DLD1 (cell line): ENCODE measurements around the gene FITM1.

ENCODE experiments used
- in situ Hi-C: cut with HindIII; loops from 2 replicates; pipeline ENCODE4 v1.10.0; 2017; ENCODE audit warnings: low sequenced_read_pairs

FITM1 gene

GRCh38 chr14:24116128-24116814 is 14.2 kb upstream of the FITM1 start:
- in situ Hi-C loops, result no loop called here

DNA sequence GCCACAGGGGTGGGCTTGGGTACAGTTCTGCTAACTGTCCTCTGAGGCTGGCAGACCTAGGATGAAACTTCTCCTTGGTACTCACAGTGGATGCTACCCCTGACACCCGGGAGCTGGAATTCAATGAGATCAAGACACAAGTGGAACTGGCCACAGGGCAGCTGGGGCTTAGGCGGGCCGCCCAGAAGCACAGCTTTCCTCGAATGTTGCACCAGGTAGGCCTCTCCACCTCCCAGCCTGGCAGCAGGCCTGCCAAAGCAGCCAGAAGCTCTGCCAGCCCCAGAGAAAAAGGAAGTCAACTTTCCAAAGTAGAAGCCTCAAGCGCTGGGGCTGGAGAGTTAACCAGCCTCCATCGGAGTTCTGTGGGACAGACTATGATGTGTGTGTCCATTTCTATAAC is 13.3 kb upstream of the FITM1 start:
- in situ Hi-C loops, result no loop called here

DNA sequence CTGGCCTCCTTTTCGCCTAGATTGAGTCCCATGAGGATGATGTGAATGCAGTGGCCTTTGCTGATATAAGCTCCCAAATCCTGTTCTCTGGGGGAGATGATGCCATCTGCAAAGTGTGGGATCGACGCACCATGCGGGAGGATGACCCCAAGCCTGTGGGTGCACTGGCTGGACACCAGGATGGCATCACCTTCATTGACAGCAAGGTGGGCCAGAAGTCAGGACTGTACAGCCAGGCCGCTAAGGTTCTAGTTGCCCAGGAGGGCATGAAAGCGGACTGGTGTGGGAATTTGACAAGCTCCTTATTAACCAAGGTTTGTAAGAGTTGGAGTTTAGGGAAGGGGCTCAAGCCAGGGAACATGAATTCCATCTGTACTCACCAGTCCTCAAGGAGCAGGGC is 10.8 kb upstream of the FITM1 start:
- in situ Hi-C loops, result no loop called here

- in situ Hi-C loops, result no loop called here
Observed at GRCh38 chr14:24121210-24121609, 9.2 kb upstream of the FITM1 start.

GRCh38 chr14:24122416-24122815 is 8.0 kb upstream of the FITM1 start:
- in situ Hi-C loops, result no loop called here

DNA sequence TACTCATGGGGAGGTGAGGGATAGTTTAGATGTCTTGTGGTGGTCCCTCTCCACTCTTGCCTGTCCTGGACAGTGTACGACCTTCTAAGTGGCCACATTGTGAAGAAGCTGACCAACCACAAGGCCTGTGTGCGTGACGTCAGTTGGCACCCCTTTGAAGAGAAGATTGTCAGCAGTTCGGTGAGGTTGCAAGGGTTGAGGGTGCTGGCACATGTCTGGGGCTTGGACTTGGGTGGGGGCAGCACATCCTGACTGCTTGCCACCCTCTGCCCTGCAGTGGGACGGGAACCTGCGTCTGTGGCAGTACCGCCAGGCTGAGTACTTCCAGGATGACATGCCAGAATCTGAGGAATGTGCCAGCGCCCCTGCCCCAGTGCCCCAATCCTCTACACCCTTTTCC is 7.6 kb upstream of the FITM1 start:
- in situ Hi-C loops, result no loop called here

DNA sequence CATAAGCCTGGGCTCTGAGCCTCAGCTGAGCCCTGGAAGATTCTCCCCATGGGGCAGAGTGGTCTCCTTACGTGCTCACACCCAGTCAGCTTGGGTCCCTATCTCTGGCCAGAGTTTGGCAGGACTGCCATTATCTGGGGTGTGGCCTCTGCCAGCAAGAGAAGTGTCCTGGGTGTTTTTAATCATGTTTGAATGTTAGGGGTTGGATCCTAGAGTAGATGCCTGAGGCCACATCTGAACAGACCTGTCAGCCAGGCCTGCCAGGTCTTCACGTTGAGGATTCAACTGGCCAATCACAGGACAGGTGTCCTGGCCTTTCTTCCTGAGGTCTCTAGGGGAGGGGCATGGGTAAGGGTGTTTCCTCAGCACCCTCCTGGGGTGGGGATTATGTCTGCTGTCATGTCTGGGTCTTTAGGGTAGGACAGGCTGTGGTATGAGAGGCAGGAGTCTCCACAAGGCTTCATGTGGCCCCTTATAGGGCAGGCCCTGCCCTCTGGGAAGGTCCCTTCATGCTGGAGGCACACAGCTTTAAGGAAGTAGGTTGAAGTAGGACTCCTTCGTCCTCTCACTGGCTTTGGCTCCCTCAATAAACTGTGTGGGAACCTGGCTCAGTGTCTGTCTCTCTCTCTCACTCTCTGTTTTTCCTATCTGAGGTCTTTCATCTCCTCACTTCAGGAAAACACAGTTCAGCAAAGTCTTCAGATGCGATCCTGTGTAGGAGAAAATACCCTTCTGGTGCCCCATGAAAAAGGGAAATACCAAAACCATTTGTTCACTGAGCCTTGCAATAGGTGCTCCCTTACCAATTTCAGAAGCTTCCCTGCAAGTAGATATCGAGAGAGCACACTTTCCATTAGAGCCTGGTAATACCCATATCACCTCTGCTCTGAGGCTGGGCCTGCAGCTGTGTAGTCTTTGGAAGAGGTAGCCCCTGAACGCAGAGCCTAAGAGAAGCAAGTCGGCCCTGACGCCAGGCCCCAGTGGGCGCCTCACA is 6.7 kb upstream of the FITM1 start:
- in situ Hi-C loops, result no loop called here

DNA sequence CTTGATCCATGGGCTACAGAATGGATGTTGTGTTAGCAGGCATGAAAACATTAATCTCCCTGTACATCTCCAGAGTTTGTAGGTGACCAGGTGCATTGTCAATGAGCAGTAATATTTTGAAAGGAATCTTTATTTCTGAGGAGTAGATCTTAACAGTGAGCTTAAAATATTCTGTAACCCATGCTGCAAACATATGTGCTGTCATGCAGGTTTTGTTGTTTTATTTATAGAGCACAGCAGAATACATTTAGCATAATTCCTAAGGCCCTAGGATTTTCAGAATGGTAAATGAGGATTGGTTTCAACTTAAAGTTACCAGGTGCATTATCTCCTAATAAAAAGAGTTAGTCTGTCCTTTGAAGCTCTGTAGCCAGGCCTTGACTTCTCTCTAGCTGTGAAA is 3.5 kb upstream of the FITM1 start:
- in situ Hi-C loops, result no loop called here

- in situ Hi-C loops, result no loop called here
Observed at GRCh38 chr14:24127673-24128072, 2.8 kb upstream of the FITM1 start.

DNA sequence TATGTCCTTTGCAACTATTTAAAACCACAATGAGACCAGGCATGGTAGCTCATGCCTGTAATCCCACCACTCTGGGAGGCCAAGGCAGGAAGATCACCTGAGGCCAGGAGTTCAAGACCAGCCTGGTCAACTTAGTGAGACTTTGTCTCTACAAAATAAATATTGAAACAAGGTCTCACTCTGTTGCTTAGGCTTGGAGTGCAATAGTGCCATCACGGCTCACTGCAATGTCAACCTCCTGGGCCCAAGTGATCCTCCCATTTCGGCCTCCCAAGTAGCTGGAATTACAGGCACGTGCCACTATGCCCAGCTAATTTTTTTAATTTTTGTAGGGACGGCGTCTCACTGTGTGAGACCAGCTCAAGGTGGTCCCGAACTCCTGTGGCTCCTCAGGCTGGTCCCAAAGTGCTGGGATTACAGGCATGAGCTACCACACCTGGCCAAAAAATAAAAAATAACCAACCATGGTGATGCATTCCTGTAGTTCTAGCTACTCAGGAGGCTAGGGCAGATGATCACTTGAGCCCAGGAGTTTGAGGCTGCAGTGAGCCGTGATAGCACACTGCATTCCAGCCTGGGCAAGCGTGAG is 955 bp upstream of the FITM1 start:
- in situ Hi-C loops, result no loop called here

DNA sequence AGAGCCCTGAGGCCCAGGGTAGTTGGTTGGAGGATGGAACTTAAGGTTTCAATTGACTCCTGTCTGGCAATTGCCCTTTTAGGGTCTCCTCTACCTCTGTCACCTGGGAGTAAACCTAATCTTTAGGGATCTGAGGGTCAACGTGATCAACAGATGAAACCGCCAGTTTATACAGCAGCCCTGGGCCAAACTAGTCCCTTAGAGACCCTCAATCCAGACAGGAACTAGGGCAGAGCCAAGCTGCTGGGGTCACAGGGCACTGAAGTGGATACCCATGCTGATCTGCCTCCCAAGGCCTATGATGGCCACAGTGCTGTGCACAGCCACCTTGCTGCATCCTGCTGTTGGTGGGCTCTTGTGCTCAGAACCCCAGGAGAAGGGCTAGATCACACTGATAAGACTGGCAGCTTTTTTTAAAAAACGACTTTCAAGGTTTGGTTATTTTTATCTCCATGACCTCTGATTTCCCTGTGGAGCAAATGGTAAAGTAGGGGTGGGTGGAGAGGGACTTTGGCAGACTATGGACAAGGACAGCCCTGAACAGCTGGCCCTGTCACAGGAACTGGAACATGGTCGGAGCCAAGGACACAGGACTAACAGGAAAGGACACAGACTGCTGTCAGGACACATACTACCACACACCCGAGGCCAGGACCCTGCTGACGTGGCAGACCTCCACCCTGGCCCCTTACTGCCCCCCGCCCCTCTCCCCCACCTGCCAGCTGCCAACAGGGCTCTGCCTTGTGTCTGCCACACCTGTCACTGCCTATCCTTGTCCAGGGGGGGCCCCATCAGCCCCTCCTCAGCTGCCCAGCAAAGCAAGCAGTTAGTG is 474 bp downstream of the FITM1 start:
- in situ Hi-C loops, result no loop called here

DNA sequence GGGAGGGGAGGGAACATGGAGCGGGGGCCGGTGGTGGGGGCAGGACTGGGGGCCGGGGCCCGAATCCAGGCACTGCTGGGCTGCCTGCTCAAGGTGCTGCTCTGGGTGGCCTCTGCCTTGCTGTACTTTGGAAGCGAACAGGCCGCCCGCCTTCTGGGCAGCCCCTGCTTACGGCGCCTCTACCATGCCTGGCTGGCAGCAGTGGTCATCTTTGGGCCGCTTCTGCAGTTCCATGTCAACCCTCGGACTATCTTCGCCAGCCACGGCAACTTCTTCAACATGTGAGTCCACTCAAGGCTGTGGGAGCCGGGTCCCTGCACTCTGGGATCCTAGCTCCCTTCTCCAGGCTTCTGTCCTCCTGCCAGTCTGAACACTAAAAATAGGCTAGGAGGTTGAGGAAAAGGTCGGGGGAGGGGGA is 1.1 kb downstream of the FITM1 start:
- in situ Hi-C loops, result no loop called here

DNA sequence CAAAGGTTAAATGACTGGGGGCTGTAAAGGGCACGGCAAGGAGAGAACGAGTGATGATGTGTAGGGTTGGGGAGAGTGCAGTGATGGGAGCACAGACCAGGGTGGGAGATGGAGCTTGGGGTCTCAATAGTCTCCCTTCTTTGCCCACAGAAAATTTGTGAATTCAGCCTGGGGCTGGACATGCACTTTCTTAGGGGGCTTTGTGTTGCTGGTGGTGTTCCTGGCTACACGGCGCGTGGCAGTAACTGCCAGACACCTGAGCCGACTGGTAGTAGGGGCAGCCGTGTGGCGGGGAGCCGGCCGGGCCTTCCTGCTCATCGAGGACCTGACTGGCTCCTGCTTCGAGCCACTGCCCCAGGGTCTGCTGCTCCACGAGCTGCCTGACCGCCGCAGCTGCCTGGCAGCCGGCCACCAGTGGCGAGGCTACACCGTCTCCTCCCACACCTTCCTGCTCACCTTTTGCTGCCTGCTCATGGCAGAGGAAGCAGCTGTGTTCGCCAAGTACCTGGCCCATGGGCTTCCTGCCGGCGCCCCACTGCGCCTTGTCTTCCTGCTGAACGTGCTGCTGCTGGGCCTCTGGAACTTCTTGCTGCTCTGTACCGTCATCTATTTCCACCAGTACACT is 1.7 kb downstream of the FITM1 start:
- in situ Hi-C loops, result no loop called here

DNA sequence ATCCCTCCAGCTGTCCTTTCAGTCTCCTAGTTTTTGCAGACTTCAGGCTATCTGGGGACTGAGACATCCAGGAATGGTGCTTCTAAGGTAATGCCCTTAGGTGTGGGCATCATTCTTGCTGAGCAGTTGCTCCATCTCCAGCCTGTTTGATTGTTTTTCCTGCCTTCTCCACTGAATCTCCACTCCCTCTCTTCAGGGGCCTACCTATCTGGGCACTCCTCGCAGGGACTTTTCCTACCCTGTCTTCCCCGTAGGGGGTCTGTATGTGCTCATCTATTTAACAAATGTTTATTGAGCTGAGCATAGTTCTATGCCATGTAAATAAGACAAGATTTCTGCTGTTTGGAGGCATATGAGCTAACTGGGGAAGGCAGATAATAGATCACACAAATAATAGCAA is 2.5 kb downstream of the FITM1 start:
- in situ Hi-C loops, result no loop called here

DNA sequence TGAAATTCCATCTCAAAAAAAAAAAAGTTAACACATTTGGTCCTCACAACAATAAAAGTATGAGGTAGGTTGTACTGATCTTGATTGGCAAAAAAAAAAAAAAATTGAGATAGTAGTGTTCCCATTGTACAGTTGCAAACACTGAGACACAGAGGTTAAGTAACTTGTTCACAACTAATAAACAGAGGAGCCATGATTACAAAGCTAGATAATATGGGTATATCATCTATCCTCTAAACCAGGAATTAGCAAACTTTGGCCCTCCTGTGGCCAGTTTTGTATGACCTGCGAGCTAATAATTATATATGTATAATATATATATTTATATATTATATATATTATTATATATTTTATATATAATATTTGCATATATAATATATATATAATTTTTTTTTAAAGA is 3.3 kb downstream of the FITM1 start:
- in situ Hi-C loops, result no loop called here

- in situ Hi-C loops, result no loop called here
Observed at GRCh38 chr14:24135584-24135833, 5.0 kb downstream of the FITM1 start.

- in situ Hi-C loops, result no loop called here
Observed at GRCh38 chr14:24135834-24136683, 5.6 kb downstream of the FITM1 start, which contains the start of gene PSME1. PSME1 (plus strand) TSS chr14:24136194; CDS start chr14:24136263, 69 bp downstream.

DNA sequence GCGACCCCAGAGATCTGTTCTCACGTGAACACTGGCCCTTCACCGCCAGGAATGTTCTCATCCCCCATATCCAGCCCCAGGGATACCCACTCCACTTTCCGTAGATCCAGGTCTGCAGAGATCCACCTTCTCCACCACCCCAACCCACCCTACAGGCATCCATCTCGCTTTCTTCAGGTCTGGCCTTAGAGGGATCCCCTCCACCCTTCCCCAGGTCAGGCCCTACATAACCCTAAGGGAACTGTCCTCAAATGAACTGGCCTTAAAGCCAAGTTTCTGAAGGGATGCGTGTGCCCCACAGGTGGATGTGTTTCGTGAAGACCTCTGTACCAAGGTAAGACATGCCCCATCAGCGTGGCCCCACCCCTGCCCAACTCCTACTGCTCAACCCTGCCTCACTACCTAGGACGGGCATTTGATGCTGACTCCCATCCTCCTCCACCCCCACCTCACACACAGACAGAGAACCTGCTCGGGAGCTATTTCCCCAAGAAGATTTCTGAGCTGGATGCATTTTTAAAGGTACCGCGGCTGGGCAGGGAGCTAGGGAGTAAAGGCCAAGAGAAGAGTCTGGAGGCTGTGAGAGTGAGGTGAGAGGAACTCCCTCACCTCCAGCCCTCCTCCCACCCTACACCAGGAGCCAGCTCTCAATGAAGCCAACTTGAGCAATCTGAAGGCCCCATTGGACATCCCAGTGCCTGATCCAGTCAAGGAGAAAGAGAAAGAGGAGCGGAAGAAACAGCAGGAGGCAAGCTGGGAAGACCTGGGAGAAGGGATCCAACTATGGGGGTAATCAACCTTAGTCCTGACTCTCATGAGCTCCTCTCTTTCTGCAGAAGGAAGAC is 6.4 kb downstream of the FITM1 start:
- in situ Hi-C loops, result no loop called here
